ENCODE results near the gene ULK1.

GRCh38 chr12:131940141-131940547, 45.7 kb downstream of the ULK1 start:
- no peak for TF ChIP-seq CTCF (CRISPR knock-in tag; IDR thresholded peaks at IDR 0.05)
- no peak for TF ChIP-seq SP1 (IDR thresholded peaks at IDR 0.05)
- no peak for TF ChIP-seq SP1 (CRISPR knock-in tag; IDR thresholded peaks at IDR 0.05)
- TF ChIP-seq ZC3H4 (CRISPR knock-in tag; IDR thresholded peaks at IDR 0.05; ENCODE audit: borderline replicate concordance) = no peak
- no peak for TF ChIP-seq ZUFSP (CRISPR knock-in tag; IDR thresholded peaks at IDR 0.05; ENCODE audit: borderline replicate concordance)
- no peak for TF ChIP-seq MAZ (IDR thresholded peaks at IDR 0.05; ENCODE audit: borderline replicate concordance, low read depth, low read length)
- no peak for TF ChIP-seq MAZ (CRISPR knock-in tag; IDR thresholded peaks at IDR 0.05; ENCODE audit: low read depth)
- TF ChIP-seq ZNF720 (CRISPR knock-in tag; IDR thresholded peaks at IDR 0.05) = no peak
- TF ChIP-seq ZNF318 (CRISPR knock-in tag; IDR thresholded peaks at IDR 0.05) = no peak
- no peak for TF ChIP-seq GABPB1 (CRISPR knock-in tag; IDR thresholded peaks at IDR 0.05)
- no peak for TF ChIP-seq BCL6 (CRISPR knock-in tag; IDR thresholded peaks at IDR 0.05)
- no peak for TF ChIP-seq ZNF513 (CRISPR knock-in tag; conservative IDR thresholded peaks at IDR 0.05)
- no peak for TF ChIP-seq ZNF253 (CRISPR knock-in tag; IDR thresholded peaks at IDR 0.05; ENCODE audit: borderline replicate concordance)

Data from HepG2 (cell line).